H1 (cell line): ENCODE measurements around the gene MPEG1. TPM values are rescaled to one million over a fixed set of nuclear protein-coding genes. Genes with fewer than 3 reads are reported as not detected.

Experiments
- BACH1 ChIP-seq: IDR thresholded peaks from 2 replicates; pipeline ENCODE4 v1.6.1; 2012; ENCODE audit warnings: low read length, improper control_type of control experiment
- NANOG ChIP-seq: IDR thresholded peaks from 2 replicates; pipeline ENCODE4 v1.6.1; 2011; ENCODE audit warnings: low read length, low read depth, mild to moderate bottlenecking, inconsistent platforms; ENCODE audit not compliant: insufficient read depth, poor library complexity, severe bottlenecking
- SP2 ChIP-seq: IDR thresholded peaks from 2 replicates; pipeline ENCODE4 v1.6.1; 2012; ENCODE audit warnings: mild to moderate bottlenecking, low read length, inconsistent platforms
- polyA plus RNA-seq, 7 experiments: library from polyadenylated mRNA; depleted of rRNA in 3 of 7; stranded (reverse) in 5 of 7; unstranded in 2 of 7; fragments of >200 nt in 5 of 7; fragments of 200-250 nt in 2 of 7; gene quantifications; 1 replicate in 5 of 7; 2 replicates in 1 of 7; 4 replicates in 1 of 7; pipeline versions ENCODE4 v1.2.1 to v1.2.3, GENCODE V29; 2011 to 2013; ENCODE audit warnings: missing spikeins in 2 of 7, mixed read lengths in 2 of 7
- total RNA-seq: library from RNA; stranded (reverse); fragmentation: NEBNext Ultra II Directional; extraction: Animal tissue kit (Norgen Biotek cat#: 25700); gene quantifications from 2 replicates; pipeline ENCODE4 v1.2.1, GENCODE V29; 2021

The MPEG1 gene
- total and polyA plus RNA-seq, 2 of the 8 experiments (the other 6 are each of a cell fraction or from before 2014, with no cell fraction given) = not detected

- TF ChIP-seq BACH1 (no peak), SP2 (no peak), NANOG (no peak)
Observed at GRCh38 chr11:59259867-59260475, 47.2 kb upstream of the MPEG1 start (continued).
